Inflammatory macrophage treated with lipopolysaccharide for 1 hour (primary cell): ENCODE data around the gene UBE2G1.
A peak's percentile ranks its signal among the peaks of the same experiment; 100 is the strongest.
"Not testable (repeated sequence)": the region's sequence is repeated elsewhere in the genome, so short reads cannot be mapped to it uniquely, and the experiment has no call there.

Experiments
- DNase-seq, 2 donors: peaks; one replicate each; pipeline ENCODE4 v3.0.0-alpha.2; 2020 to 2022

UBE2G1 gene, protein sequence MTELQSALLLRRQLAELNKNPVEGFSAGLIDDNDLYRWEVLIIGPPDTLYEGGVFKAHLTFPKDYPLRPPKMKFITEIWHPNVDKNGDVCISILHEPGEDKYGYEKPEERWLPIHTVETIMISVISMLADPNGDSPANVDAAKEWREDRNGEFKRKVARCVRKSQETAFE

DNA sequence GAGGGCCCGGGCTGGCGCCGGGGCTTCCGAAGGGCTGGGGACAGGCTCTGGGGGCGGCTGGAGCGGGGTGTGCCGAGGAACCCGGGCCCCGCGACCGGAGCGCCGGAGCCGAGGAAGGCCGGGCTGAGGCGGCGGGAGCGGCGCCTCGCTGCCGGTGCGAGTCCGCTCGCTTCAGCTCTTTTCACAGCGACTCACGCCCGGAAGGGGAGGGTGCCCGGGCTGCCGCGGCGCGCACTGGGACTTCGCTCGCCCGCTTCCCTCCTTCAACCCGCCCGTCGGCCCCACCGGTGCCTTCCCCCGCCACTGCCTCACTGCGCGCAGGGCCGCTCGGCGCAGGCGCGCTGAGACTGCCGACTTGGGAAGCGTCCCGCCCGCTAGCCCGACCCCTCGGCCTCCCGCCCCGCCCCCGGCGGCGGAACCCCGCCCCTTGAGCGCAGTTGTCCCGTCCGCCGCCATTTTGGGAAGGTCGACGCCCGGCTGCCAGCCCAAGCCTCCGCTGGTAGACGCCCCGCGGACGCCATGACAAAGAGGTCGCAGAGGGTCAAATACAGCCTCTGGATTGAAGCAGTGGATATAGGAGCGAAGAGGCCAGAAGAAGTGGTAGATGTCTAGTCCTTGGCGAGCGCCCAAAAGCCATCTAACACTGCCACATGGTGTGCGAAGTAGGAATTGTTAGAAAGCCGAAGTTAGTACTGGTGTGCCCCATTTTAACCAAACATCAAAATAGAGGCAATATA, at the start of gene UBE2G1:
TSS of gene UBE2G1 (minus strand) at position 349 of the 737 bp plus-strand sequence. CDS start 359 bp downstream, outside the sequence.
- DNase-seq: peak; percentile 97 to 99

DNA sequence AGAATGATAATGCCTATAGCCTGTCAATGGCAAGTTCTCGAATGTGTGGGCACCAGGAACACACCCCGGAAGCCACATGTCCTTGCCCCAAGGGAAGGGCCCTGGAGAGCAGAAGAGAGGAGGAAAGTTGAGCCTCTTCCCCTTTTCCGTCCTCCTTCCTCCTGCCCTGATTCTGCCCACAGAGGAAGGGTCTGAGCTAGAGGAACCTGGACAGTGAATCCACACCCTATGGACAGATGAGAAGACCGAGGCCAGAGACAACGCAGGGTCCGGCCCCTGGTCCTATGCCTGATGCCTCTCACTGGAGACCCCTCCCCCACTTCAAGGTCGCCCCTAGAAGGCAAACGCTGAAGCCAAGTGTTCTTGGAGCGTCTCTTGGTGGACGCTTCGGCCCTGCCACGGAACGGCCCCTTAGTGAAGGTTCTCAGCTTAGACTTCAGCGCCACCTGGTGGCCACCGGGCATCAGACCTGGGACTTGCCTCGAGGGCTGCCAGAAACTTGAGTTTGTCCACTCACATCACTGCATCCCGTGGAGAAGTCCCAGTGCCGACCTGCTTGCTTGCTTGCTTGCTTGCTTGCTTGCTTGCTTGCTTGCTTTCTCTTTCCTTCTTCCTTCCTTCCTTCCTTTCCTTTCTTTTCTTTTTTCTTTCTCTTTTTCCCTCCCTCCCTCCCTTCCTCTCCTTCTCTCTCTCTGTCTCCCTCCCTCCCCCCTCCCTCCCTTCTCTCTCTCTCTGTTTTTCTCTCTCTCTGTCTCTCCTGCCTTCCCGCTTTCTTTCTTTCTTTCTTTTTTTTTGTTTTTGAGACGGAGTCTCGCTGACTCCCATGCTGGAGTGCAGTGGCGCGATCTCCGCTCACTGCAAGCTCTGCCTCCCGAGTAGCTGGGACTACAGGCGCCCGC, 46.7 kb upstream of the UBE2G1 start:
- peak; percentile 85 to 98 for DNase-seq

DNA sequence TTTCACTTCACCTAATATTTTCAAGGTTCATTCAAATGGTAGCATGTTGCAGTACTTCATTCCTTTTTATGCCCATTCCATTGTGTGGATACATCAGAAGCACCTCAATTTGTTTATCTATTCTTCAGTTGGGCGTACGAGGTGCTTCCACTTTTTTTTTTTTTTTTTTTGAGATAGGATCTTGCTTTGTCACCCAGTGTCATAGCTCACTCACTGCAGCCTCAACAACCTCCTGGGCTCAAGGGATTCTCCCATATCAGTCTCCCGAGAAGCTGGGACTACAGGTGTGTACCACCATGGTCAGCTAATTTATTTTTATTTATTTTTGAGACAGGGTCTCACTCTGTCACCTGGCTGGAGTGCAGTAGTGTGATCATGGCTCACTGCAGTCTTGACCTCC, 44.7 kb upstream of the UBE2G1 start:
- no peak for DNase-seq

DNA sequence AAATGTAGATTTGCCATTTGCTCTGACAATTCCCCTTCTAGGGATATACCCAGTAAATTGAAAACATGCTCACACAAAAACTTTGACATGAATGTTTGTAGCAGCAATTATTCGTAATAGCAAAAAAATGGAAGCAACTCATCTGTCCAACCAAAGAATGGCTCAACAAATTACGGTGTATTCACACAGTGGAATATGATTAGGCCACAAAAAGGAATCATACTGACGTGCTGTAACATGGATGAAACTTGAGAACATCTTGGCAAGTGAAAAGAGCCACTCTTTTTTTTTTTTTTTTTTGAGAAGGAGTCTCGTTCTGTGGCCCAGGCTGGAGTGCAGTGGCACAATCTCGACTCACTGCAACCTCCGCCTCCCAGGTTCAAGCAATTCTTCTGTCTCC, 43.2 kb upstream of the UBE2G1 start:
- DNase-seq: no peak

DNA sequence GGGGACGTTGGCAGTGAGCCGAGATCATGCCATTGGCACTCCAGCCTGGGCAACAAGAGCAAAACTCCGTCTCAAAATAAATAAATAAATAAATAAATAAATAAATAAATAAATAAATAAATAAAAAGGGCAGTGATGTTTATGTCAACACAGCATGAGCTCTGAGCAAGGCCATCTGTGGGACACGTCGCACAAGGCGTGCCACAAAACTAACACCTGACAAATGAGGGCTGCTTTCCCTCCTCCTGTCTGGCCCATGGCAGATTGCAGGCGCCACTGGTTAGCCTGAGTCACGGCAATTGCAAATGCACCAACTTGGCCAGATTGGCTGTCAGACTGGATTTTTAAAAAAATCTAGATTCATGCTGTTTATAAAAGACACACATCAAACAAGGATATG, 41.4 kb upstream of the UBE2G1 start:
- DNase-seq: no peak

DNA sequence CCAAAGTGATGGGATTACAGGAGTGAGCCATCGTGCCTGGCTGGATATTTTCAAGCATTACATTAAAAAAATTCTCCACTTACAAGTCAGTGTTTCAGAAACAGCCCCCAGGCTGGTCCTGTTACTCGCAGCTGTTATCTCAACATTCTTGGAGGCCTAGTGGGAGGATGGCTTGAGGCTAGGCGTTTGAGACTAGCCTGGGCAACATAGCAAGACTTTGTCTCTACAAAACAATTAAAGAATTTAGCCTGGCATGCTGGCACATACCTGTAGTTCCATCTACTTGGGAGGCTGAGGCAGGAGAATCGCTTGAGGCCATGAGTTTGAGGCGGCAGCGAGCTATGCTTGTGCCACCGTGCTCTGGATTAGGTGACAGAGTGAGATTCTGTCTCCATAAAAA, 40.7 kb upstream of the UBE2G1 start:
- DNase-seq: no peak

DNA sequence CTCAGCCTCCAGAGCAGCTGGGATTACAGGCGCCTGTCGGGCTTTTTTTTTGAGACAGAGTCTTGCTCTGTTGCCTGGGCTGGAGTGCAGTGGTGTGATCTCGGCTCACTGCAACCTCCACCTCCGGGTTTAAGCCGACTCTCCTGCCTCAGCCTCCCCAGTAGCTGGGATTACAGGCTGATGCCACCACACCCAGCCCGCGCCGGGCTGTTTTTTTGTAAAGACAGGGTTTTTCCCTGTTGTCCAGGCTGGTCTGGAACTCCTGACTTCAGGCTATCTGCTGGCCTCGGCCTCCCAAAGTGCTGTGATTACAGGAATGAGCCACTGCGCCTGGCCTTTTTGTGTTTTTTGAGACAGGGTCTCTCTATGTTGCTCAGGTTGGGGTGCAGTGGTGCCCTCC, 39.9 kb upstream of the UBE2G1 start:
- DNase-seq: no peak

DNA sequence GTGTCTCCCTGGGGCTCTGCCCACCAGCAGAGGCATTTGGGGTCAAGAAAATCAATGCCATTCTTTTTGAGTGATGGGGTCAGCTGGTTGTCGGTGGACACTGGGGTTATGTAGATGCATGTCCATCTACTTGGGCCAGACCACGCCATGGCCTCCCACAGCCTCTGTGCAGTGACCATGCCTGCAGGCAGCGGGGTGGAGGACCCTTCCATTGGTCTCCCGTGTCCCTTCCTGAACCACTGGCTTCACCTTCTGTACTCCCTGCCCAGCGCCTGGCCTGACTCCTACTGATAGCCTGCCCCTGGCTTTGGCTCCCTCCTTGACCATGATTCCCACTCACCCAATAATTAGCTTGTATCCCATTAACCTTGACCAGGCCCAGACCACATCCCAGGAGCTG, 39.2 kb upstream of the UBE2G1 start:
- no peak for DNase-seq

DNA sequence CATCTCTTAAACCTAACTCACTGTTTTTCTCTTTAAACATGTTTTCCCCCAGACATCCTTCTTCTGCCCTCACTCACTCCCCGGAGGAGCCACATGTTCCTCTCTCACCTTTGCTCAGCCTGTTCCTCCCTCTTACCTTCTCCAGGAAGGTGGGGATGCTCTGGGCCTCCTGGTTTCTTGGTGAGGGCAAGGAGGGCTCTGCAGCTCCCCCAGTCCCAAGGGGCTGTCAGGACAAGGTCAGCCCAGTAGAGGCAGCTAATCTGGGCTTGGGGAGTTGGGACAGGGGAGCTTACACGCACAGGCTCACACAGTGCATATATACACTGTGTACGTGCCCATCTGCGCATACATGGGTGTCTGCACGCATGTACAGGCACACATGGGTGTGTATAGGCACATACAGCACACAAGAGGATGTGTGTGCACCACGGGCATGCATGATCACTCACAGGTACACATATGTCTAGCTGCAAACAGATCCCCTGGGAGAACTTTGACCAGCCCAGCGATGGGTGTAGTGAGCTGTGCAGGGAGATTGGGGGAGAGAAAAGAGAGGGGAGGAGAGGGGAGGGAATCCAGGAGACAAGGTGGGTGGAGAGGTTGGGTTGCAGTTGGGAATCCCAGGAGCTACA, 38.7 kb upstream of the UBE2G1 start:
- no peak for DNase-seq

DNA sequence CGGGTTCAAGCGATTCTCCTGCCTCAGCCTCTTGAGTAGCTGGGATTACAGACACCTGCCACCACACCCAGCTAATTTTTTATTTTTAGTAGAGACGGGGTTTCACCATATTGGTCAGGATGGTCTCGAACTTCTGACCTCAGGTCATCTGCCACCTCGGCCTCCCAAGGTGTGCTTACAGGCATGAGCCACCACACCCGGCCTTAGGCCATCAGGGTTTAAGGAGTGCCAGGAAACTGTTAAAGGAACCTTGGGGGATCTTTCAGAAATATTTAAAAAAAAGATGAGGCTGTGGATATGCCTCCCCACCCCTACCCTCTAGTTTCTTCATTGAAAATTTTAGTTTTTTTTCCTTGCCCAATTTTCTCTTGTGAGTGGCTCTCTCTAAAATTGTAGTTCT, 31.4 kb upstream of the UBE2G1 start:
- no peak for DNase-seq

DNA sequence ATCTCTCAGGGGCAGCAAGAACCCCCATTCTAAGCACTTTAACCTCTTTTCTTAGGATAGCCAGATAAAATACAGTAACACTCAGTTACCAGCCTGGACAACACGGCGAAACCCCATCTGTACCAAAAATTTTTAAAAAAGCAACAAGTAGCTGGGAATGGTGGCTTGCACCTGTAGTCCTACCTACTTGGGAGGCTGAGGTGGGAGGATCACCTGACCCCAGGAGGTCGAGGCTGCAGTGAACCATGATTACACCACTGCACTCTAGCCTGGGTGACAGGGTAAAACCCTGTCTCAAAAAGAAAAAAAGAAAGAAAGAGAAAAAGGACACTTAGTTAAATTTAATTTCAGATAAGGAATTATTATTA, 28.6 kb upstream of the UBE2G1 start:
- DNase-seq: no peak

DNA sequence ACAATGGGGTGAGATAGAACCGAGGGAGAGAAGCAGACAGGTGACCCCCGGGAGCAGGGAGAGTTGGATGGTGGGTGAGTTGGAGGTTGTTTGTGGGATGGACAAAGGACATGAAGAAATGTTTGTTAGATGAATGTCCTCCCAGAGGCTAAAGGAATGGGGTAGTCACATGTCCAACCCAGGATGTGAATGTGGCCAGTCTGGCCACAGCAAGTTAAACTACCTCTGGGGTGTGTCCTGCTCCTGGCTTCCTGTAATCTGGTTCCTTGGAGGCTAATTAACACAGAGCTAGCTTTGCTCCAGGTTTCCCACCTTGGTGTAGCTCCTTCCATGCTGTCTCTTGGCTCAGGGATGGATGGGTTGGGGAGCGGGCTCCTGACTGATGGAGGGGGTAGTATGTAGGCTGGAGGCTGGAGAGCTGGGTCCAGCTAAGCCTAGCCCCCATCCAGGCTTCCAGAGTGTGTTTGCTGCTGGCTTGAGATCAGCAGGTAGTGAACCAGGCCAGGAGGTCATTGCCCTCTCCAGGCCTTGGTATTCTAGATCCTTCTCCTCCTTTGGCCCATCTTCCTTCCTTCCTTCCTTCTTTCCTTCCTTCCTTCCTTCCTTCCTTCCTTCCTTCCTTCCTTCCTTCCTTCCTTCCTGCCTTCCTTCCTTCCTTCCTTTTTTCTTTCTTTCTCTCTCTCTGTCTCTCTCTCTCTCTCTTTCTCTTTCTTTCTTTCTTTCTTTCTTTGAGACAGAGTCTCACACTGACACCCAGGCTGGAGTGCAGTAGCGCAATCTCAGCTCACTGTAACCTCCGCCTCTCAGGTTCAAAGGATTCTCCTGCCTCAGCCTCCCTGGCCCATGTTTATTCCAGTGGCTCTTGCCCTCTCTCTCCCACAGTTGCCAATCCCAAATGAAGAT, 28.0 kb upstream of the UBE2G1 start:
- no peak for DNase-seq

DNA sequence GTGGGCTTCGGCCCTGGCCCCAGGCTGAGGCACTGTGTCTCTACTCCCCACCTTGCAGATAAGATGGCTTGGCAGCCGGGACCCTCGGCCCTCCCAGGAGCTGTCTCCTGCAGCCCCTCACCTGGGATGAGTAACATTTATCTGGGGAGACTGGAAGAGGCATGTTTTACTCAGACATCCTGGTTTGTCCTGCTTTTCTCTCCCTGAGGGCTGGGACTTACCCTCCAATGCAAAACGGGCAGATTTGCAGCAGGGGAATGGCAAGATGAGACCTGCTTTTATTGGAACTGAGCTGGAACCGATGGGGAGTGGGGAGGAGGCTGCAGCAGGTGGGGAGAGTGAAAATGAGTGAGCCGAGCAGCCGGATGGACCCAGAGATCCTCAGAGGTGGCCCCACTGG, 27.3 kb upstream of the UBE2G1 start:
- no peak for DNase-seq

DNA sequence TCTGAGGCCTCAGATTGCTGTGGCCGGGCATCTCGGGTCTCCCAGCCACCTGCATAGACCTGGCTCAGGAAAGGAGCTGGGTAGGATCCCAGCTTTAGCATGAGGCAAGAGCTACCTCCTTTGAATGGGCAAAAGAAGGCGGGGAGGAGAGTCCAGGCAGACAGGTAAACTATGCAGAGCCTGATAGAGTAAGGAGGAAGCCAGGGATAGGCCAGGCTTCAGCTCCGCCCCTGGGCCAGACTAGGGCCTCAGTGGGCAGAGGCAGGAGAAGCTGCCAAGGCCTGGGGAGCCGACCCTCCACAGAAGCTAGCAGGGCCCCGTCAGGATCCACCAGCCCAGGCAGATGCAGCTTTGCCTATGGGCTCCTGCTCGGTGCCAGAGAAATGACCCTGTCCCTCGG, 22.6 kb upstream of the UBE2G1 start:
- DNase-seq: no peak

DNA sequence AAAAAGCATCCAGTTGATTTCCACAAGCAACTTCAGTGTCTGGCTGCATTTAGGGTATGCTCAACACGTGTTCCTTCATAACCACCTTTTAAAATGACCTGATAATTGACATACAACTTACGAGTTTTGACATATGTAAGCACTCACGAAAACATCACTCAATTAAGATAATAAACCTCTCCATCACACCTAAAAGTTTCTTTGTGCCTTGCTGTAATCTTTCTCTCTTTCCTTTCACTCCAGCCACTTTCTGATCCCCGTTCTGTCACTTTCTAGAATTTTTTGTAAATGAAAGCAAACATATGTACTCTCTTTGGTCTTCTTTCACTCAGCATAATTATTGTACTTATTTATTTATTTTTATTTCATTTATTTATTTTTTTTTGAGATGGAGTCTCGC, 20.7 kb upstream of the UBE2G1 start:
- no peak for DNase-seq

DNA sequence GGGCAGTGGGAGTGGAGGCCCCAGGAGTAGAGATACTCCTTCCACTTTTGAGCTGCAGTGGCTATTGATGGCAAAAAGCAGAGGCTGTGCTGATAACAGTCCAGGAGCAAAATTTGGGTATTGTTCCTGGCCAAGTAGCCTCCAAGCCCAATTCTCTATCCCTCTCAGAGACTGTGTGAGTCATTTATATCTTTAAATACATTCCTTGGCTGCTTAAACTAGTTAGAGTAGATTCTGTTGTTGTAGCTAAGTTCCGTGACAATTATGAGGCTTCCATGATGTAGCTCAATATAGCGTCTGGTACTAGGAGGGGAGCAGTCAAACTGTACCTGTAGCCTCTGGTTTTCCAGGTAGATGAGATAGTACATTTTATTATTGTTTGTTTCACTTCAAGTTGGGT, 19.9 kb upstream of the UBE2G1 start:
- no peak for DNase-seq

DNA sequence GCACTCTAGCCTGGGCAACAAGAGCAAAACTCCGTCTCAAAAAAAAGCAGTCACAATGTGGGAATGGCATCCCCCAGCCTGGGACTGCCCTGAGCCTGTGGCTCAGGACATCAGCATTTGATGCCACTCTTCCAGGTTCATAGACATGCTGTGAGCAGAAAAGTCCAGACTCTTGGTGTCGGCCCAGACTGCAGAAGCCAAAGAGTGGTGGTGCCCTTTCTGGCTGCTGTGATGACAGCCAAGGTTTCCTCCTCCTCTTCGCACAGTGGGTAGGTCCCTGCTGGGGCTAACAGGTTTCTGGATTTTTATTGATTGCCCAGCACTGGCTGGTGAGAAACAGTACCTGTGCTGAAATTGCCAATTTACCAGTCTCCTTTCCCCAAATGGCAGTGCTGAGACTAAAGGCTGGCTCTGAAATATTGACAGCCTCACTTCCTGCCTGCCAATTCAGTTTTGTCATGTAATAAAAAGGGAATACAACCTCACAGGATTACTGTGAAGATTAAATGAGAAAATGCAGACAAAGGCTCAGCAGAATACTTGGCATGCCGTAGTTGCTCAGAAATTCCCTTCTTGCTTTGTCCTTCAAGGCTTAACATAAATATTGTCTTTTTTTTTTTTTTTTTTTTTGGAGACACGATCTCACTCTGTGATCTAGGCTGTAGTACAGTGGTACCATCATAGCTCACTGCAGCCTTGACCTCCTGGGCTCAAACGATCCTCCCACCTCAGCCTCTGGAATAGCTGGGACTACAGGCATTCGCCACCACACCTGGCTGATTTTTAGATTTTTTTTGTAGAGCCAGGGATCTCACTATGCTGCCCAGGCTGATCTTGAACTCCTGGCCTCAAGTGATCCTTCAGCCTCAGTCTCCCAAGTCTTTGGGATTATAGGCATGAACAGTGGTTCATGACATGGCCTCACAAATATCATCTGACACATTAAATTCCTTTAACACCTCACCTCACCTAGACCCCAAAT, 15.5 kb upstream of the UBE2G1 start:
- no peak for DNase-seq

DNA sequence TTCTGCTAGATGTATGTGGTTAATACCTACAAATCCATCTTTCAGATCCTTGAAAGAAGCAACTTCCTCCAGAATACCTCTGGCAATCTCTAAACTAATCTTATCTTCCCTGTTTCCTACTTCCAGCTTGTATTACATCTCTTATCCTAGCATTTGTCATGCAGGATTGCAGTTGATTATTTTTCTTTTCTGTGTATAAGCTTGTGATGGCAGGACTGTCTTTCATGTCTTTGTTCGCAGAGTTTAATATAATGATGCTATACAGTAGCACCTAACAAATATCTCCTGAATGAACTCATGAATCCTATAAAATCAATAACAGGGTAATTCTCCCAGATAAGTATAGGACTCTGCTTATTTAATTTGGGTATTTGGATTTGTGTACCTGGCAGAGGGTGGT, 12.2 kb upstream of the UBE2G1 start:
- no peak for DNase-seq

DNA sequence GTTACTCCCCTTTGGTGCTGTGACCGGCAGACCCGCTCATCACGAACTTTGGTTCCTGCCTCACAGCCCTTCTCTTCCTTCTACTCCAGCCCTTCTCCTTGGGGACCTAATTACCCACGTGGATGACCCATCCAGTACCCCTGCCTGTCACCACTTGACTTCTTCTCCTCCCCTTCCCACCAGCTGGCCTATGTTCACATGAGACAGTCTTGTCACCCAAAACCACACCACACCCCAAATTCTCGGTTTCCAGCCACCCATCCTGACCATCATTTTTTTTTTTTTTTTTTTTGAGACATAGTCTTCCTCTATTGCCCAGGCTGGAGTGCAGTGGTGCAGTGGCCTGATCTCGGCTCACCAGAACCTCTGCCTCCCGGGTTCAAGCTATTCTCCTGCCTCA, 10.8 kb upstream of the UBE2G1 start:
- DNase-seq: not testable (repeated sequence)

DNA sequence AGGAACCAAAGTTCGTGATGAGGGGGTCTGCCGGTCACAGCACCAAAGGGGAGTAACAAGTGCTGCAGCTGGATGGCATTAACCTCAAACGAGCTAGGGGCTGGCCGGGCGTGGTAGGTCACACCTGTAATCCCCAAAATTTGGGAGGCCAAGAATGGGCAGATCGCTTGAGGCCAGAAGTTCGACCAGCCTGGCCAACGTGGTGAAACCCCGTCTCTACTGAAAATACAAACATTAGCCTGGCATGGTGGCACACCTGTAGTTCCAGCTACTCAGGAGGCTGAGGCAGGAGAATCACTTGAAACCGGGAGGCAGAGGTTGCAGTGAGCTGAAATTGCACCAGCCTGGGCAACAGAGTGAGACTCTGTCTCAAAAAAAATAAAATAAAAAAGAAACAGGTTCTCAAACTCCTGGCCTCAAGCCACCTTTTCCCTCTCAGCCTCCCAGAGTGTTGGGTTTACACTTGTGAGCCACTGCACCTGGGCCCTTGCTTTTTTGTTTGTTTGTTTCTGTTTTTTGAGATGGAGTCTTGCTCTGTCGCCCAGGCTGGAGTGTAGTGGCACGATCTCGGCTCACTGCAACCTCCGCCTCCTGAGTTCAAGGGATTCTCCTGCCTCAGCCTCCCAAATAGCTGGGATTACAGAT, 9.4 kb upstream of the UBE2G1 start:
- not testable (repeated sequence) for DNase-seq
